Stimulated activated naive CD4-positive, alpha-beta T cell treated with Interleukin-2 at 50 U/mL for 16 hours (primary cell): ENCODE measurements around the gene MSI2.

Experiments
- DNase-seq: peaks from one replicate; lab custom pipeline; 2025; lab: John Stamatoyannopoulos, UW

Gene MSI2

DNA sequence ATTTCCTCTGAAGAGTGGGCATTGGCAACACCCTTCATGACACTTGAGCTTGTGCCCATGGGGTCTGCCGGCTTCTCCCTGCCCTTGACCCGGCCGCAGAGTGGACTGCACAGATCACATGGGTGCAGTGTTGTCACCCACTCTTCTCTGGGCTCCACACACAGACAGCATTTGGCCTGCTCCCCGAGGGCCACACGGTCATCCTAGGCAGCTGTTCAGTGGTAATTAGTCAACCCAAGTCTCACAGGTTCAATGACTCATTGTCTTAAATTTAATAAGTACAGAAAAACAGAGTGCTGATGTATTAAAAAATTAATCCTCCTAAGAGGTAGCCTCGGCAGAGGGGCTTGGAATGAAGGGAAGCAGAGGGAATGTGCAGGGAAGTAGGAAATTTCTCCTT, 204.8 kb downstream of the MSI2 start:
- peak; percentile 23 for DNase-seq

DNA sequence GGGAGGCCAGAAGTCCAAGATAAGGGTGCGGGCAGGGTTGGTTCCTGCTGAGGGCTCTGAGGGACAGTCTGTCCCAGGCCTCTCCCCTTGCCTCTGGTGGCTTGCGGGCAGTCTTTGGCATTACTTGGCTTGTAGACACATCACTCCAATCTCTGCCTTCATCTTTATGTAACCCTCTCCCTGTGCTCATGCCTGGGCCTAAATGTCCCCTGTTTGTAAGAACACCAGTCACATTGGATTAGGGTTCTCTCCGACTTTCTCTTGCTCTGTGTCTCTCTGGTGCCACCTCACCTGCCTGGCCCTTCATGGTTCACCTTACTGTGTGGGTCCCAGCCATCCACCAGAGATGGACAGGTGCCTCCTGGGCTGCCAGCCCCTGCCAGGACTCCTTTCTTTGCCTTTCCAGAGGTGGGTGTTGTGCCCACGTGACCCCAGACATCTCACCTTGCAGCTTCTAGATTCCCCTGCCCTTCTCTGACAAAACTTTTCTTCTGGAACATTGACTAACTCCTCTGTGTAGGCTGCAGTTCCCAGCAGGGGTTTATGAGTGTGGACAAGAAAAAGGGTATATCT, 205.8 kb downstream of the MSI2 start:
- no peak for DNase-seq

DNA sequence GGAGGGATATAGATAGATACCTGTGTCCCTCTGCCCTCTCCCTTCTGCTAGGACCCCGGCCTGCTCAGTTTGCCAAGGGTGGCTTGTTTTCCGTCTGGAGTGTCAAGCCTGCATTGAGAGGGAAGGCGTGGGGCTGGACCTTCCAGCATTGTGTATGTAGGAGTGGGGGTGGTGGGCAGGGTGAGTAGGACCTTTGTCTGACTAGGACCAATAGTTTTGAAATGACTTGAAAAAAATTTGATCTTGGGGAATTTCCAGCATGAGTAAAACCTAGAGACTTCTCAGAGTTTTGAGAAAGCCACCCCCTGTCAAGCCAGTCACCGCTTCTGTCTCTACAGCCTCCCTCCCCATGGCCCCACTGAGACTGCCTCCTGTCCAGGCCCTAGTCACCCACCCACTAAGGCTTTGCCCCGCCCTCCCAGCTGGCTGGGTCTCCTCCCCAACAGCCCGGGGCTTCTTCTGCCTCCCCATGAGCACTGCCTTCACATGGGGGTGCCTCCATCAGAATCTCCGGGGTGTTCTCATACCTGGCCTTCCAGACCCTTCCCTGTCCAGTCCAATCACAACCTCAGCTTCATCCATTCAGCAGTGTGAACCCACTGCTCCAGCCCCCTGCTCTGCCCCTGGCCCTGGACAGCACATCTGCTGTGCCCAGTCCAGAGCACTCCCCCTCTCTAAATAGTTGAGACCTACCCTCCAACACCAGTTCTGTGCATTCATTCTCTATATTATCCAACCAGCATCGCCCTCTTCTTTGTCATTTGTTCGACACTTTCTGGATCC, 207.0 kb downstream of the MSI2 start:
- peak; percentile 85 for DNase-seq

DNA sequence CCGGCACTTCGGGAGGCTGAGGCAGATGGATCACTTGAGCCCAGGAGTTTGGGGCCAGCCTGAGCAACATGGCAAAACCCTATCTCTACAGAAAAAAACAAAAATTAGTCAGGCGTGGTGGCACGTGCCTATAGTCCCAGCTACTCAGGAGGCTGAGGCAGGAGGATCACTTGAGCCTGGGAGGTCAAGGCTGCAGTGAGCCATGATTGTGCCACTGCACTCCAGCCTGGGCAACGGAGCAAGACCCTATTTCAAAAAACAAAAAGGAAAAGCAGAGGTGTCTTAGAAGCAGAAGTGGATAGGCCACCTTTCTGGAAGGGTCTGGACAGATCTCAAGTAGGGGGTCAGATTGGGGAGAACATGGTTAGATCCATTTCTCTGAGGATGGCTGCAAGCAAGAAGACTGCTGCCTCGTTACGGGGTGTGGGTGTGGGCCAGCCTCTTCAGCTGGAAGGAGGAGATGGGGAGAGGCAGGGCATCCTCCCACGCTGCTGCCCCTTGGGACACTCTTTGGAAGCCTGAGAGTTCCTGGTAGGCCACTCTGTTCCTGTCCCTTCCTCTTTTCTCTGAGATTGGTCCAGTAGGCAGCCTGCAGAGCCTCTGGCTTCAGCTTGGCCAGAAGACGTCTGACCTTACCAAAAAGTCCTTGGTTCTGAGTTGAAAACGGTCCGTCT, 208.0 kb downstream of the MSI2 start:
- DNase-seq: no peak

DNA sequence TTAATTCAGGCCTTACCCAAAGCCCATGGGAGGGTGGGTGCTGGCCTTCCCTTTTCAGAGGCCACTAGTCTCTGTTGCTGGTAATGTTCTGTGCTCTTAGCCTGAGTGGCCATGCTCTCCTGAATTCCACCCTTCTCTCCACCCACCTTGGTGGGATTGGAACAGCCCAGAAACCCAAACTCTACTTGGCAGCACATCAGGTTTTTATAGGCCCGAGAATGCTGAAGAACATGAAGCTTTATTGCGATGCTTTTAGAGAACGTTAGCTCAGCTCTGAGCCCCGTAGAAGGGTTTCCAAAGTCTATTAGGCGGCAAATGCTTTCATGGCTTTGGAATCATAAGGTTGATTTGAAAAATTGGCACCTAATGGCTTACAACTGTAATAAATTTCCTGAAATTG, 209.3 kb downstream of the MSI2 start:
- no peak for DNase-seq

DNA sequence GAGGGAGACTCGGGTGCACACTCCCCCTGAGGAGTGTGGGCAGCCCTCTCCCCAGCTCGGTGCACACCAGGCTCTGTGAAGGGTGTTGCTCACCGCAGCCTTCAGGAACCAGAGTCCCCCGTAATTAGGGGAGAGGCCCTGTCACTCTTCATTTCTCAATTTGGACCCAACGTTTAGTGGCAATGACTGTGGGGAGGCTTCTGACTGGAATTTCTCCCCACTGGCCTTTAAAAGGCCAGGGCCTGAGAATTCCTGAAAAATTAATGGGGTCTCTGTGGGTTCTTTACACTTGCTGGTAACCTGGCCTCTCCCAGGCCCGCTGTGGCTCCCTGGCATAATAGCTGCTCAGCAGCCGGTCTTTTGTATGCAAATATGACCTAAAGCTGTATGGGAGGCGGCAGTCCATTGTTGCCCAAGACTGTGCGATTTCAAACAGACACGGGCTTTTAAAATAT, 209.7 kb downstream of the MSI2 start:
- no peak for DNase-seq

DNA sequence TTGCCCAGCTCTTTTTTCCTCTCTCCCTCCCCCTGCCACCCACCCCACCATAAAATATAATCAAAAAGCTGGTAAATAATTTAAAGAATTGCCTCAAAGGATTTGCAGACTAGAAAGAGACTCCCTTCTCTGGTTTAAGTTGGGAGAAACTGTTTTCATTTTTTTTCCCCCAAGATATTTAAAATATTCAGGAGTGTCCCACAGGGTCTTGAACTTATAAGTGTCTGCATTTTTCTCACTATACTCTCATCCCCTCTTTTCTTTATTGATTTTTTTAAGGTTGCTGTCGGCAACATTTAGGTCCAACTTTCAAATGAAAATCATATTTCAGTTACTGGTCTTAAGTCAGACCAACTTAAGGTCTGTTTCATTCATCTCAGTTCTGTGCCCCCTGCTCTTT, 210.2 kb downstream of the MSI2 start:
- no peak for DNase-seq

DNA sequence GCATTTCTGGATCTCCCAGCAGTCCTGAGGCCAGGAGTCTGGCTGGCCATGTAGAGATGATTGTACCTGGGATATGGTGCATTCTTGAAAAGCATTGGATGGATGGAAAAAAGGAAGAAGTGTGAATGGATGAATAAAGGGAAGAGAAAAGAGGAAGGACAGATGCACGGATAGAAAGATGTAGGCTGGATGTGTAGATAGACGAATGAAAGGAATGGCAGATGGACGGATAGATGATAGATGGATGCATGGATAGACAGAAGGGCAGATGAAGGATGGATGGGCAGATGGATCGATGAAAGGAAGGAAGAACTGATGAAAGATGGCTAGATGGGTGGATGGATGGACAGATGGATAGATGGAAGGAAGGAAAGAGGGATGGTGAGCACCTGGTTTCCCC, 210.9 kb downstream of the MSI2 start:
- DNase-seq: no peak

DNA sequence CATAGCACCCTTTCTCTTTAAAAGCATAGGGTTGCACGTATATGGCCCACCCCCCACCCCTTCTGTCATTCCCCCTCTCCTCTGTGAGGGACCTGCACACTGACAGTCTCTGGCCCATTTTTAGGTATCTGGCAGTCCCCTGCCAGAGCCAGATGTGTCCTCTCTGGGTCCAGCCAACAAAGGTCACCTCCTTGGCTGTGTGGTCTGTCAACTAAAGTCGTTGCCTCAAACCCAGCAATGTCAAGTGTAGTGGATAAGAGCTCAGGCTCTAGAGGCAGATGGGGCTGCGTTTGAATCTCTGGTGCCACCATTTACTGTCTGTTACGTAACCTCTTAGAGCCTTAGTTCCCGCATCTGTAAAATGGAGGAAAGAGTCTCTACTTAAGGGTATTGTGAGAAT, 211.5 kb downstream of the MSI2 start:
- no peak for DNase-seq

DNA sequence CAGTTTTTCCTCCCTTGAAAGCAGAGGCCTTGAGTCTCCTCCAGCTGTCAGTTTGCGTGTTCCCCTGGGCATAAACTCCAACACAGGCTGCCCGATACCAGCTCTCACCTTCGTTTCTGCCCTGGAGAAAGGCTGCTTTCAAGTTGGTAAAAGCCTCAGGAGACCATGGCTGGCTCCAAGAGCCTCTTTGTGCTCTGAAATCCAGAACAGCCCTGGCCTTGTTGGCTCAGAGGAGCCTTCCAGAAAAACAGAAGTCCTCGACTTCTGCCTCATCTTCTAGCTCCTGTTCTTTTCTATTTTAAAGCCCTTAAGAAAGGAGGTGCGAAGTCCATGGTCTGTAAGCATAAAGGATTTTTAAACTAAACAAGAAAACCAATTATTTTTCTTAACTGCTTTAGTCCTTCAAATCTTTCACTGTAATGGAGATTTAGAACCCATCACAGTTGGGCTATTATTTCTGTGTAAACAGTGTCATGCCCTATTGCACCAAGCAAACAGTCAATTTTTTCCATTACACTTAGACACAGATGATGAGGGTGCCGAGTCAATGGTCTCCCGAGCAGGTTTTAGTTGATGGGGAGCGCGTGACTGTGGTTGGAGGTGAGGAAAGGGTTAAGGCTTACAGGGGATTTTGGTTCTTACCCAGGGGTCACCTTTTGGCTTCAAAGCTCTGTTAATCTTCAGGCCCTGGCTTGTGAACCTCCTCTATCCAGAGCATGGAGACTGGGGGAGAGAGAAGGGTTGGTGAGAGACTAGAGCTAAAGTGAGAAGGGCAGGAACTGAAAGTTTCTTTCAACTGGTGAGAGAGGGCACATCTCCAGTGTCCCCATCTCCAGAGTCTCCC, 212.8 kb downstream of the MSI2 start:
- DNase-seq: no peak

DNA sequence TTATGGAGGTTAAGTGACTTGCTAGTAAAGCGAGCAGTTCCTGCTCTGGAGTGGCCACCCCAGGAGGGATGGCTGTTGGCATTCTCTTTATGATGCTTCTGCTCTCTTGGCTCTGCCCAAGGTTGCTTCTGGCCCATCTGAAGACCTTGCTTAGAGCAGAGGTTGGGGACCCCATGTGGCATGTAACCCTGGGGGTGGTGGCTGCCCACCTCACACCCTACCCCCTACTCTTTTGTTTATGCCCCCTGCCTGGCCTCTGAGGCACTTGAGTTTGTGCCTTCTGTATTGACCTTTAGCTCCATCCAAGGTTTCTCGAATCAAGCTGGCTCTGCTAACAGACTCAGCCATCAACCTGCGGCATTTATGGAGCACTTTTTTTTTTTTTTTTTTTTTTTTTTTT, 214.6 kb downstream of the MSI2 start:
- no peak for DNase-seq

DNA sequence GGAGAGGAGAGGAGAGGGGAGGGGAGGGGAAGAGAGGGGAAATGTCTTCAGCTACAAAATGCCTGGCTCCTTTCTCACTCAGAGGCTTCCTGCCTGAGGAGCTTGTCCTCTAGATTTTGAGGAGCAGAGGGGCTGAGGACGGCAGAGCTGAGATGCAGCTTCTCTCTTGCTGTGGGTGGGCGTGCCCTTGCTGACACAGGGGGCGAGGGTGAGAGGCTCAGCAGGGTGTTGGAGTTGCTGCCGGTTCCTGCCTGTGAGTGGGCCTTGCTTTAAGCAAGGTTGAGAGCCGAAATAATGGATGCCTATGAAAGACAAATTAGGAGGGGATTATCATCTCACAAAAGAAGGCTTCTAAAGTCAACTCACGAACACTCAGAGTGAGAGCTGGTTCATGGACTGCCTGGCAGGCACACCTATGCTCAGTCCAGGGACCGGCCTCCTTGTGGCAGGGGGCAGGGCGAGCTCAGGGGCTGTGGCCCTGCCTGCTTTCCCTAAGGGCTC, 215.6 kb downstream of the MSI2 start:
- no peak for DNase-seq

DNA sequence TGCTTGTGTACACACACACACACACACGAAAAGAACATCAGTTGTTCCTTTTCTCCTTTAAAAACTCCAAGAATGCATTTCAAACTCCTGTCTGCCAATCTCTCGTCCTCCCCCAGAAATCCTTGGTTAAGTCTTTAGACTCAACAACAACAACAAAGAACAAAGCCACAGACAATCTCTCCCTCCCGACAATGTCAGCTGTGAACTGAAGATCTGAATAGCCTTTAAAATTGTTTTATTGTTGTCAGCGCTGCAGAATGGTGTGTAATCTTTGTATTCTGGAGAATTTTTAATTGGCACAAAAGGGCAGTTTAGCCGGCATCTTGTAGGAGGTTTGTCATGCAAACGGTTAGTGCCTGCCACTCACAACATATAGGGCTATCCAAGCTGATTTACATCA, 219.5 kb downstream of the MSI2 start:
- no peak for DNase-seq

DNA sequence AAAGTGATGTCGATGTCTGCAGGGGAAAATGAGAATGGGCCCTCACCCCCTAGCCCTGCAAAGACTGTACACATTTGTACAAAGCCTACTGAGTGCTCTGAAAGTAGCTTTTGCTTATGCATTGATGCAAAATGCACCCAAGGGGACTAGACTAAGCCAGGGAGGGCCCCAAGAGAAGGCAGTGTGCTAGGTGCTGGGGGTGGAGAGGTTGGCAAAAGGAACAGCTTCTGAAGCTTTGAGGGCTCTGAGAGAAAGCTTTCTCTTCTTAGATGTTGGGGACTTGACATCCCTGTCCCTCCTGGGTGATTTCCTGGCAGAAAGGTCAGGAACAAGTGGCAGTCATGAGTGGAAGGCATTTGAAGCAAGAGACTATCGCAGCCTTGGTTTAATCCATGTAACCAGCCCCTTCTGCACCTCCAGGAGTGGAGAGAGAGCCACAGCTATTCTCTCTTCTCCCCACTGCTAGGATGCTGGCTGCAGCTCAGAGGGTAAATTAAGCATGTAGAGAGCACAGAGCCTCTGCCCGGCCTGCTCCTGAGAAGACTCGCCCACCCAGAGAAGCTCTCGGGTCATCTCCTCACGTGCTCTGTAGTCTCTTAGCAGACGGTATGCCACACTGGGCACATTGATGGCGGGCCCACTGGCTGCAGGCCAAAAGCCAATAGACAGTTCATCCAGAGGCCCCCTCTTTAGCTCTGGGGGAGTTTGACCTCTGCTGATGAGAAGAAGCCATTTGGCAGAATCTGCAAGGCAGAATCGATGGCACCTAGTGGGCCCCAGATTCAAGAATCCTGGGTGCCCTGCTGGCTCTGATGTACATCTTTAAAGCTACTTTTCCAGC, 221.4 kb downstream of the MSI2 start:
- no peak for DNase-seq

DNA sequence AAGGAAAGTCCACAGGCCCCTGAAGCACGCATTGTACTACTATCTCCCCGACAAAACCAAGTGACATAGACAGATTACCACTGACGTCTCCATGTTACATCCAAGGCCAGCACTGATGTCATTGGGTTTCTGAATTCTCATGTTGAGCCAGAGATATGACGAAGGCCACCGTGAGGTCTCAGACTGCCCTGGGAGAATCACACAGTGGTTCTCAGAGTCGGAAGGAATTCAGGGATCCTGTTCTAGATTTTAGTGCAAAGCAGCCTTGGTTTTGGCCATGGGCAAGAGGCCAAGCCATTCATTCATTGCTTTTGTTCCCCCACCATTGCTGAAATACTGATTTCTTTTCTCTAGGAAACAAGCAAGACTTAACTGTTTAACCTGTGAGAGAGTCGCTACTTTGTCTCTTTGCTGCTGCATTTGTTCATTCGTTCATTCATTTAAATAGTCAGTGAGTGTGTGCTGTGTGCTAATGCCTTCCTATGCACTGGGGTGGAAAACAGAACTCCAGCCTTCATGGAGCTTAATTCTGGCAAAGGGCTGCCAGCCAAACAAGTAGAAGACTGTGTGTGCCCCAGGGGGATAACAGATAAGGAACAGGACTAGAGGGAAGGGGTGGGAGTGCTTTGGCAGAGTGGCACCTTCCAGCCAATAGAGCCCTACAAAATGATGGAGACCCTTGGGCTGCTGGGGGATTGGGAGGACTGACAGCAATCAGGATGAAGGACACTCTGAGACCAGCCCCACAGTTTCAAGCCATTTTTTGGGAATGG, 222.3 kb downstream of the MSI2 start:
- no peak for DNase-seq

DNA sequence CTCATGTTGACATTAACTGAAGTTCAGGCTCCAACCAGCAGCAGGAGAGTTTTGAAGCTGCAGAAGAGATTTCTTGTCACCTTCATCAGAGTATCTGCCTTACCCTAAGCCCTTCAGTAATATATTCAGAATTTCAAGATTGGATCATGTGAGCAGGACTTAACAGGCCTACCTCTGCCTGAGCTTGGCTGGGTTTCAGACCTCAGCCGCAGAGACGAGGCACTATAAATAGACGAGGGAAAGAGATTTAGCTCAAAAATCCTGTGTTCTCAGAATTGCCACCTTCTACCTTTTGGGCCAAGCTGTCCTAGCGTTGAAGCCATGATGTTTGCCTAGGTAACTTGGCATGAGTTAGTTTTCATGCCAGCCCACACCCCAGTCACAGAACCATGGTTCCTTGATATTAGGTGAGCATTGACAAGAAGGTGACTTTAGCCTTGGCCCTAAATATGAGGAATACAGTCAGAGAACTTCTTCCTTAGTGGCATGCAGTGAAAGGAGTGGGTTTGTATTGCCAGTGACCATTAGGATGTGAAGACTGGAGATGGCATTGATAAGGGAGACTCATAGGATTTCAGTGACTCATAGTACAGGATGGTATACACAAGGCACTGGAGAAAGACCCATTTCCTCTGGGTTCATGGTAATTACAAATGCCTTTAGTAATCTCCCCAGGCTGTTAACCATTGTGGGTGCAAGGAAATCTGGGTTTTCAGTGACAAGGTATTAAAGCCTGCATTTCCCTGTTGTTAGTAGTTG, 224.3 kb downstream of the MSI2 start:
- no peak for DNase-seq

DNA sequence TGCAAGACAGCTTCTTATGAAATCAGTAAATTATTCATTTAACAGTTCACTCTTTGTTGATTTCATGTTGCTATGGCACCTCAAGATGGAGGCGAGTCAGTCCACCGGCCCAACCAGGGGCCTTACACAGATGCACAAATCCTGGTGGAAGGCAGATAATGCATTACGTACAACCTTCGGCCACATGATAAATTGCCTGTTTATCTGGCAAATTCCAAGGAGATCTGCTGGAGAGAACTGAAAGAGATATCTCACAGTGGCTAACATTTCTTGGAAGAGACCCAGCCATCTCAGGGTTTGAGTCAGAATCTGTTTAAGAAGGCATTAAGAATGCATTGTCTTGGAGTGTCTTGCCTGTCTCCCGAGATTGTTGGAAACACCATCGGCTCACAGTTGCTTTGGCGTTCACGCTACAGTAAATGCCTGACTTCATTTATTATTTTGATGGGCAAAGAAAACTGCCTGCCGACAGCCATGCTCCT, 225.6 kb downstream of the MSI2 start:
- no peak for DNase-seq

DNA sequence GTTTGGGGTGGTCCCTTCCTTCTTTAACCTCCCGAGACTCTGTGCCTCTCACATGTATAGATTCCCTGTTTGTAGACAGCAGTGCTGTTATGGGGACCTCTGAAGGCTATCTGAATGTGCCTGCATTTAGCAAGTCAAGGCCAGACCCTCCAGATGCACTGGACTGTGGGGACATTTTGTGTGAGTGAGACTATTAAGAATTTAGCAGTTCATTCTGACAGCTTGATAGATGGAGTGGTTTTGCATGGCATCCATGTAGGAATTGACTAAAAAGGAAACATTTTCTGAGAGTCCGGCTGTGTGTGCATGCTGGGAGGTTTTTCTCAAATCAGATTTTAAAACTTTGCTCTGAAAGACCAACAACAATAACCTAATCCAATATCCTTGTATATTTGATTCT, 226.3 kb downstream of the MSI2 start:
- no peak for DNase-seq

DNA sequence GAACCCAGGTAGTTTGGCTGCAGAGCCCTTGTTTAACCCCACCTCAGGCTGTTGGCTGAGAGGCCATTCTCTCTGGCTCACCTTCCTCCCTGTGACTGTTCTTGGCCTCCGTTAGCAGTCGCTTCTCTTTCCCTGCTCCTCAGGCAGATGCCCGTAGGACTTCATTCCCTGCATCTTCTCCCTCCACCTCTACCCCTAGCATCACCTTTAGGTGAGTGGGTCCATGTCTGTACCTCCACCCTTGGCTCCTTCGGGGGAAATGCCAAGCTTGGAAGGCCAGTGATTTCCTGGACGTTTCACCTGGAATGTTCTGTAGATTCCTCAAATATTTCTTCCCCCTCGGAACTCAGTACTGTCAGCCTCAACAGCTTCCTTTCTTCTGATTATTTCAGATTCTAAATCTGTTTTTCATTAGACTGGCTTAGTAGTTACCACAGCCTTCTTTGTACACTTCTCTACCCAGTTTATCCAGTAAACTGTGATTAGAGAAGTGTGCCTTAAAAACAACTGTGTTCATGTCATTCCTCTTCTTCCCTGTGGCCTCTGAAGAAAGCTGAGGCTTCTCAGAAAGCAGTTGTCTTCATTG, 227.9 kb downstream of the MSI2 start:
- no peak for DNase-seq
